Fibroblast of mammary gland (primary cell): Measurements from ENCODE around the gene ERICH3.

Source experiments
- DNase-seq: peaks from one replicate; pipeline ENCODE4 v3.0.0-alpha.2; 2010; ENCODE audit warnings: low read depth
- H3K4me3 ChIP-seq: 2 replicates; pipeline ENCODE4 v1.5.1; 2011; ENCODE audit warnings: low read depth, mild to moderate bottlenecking, low read length, moderate library complexity; ENCODE audit not compliant: control insufficient read depth
- TF ChIP-seq, protein P1 (sequence below): conservative IDR thresholded peaks from 2 replicates; pipeline ENCODE4 v1.5.1; 2011; ENCODE audit warnings: low read depth, low read length, inconsistent platforms; ENCODE audit not compliant: control insufficient read depth, insufficient read depth

The ERICH3 gene

DNA sequence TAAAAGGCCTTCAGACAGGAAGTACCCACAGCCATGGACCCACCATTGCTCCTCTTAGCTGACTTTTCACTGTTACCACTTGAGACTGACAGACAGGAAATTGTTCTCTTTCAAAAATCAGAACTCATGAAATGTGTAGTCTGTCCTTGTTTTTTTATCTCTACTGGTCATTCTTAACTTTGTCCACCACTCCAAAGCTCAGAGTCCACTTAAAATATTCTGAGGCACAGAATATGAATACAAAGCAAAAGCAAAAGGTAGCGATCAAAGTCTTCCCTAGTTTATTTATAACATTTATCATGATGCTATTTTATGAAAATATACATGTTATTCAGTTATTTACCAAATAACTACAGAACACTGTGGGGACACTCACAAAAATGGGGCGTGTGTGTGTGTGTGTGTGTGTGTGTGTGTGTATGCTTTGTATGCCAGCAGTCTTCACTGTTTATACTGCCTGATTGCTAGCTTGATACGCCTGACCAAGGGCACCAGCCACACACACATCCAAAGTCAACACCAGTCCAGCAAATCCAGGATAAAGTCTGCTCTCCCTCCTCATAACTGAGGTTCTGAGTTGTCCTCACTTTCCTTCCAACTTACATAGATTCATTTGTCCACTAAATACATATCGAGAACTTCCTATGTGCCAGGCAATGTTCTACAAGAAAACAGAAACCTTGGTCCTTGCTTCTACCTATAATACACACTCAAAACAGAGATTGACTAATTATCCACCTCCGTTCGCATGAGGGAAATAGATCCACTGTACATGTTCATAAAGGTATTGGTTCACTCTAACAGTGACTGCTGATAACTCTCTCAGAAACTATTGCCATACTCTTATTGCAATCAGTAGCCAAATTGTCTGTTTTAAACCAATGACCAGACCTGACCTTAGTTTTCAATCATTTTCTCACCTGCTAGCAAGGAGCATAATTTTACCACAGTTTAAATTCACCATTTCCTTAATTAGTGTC, 79.4 kb downstream of the ERICH3 start:
- no peak for DNase-seq
- H3K4me3 ChIP-seq: no peak overlapping the region
- TF ChIP-seq, protein P1, sequence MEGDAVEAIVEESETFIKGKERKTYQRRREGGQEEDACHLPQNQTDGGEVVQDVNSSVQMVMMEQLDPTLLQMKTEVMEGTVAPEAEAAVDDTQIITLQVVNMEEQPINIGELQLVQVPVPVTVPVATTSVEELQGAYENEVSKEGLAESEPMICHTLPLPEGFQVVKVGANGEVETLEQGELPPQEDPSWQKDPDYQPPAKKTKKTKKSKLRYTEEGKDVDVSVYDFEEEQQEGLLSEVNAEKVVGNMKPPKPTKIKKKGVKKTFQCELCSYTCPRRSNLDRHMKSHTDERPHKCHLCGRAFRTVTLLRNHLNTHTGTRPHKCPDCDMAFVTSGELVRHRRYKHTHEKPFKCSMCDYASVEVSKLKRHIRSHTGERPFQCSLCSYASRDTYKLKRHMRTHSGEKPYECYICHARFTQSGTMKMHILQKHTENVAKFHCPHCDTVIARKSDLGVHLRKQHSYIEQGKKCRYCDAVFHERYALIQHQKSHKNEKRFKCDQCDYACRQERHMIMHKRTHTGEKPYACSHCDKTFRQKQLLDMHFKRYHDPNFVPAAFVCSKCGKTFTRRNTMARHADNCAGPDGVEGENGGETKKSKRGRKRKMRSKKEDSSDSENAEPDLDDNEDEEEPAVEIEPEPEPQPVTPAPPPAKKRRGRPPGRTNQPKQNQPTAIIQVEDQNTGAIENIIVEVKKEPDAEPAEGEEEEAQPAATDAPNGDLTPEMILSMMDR: no peak

DNA sequence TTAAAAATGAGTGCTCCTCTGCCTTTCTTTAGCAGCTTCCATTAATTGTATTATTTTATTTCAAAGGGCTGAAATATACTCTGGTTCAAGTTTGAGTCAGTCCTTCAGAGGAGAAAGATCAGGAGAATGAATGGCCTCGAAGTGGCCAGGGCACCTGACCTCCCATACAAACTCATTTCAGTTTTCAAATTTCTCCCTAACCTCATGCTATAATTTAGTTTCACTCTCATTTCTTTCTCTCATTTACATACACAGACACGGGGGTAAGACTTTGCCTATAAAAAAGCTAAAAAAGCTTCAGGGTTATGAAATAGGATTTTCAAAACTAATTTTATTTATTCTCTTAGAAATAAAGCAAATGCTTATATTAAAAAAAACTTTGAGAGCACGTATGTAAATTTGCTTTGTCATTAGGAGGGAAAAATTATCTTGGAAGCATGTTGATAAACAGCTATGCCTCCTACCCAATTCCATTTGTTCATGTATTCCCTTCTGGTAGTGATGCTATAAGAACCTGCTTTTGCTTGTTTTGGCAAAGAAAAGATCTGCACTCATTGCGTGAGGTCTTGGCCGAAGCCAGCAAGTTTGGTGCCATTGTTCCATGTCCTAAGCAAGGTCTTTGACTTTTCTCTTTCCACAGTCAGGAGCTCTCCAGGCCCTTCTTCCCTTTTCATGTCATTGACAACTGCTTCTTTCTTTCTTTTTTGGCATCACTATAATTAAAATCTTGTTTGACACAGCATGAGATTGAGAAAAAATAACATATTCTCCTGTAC, 80.8 kb downstream of the ERICH3 start:
- TF ChIP-seq, protein P1: no peak
- no peak for DNase-seq
- H3K4me3 ChIP-seq: no peak overlapping the region

DNA sequence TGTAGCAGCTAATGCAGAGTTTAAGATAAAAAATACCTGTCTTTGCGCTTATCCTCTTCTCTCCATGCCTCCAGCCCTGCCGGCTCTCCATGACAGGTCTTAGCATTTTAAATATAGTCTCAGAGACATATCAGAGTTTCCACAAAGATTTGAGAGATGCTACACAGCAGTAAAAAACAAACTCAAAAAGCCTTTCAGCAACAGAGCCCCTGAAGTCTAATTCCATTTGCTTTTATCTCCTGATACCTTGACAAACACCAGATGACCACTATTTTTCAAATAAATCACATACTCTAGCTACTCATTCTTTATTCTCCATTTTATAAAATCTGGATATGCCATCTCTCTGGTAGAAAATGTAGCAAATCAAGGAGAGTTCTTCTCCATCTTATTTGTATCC, 81.6 kb downstream of the ERICH3 start:
- no peak for DNase-seq
- H3K4me3 ChIP-seq: no peak overlapping the region
- TF ChIP-seq, protein P1: no peak

DNA sequence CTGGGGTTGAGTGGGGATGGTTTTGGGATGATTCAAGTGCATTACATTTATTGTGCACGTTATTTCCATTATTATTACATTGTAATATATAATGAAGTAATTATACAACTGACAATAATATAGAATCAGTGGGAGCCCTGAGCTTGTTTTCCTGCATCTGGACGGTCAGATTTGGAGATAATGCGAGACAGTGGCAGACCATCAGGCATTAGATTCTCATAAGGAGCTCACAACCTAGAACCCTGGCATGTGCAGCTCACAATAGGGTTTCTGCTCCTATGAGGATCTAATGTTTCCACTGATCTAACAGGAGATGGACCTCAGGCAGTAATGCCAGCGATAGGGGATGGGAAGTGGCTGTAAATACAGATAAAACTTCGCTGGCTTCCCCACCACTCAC, 83.3 kb downstream of the ERICH3 start:
- TF ChIP-seq, protein P1: no peak
- no peak for DNase-seq
- H3K4me3 ChIP-seq: no peak overlapping the region

DNA sequence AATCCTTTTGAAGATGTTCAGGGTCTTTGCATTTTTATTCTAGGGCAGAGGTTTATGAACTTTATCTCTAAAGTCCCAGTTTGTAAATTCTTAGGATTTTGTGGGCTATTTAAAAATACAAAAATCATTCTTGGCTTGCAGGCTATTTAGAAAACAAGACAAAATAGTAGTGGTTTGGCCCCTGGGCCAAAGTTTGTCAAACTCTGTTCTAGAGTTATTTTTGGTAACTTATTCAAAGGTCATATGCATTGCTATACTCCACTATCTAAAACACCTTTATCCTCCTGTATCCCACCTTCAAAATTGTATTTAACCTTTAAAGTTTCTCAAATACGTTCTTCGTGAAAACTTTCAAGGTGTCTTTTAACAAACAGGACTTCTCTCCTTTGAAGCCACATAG, 85.7 kb downstream of the ERICH3 start:
- TF ChIP-seq, protein P1: no peak
- no peak overlapping the region for H3K4me3 ChIP-seq
- DNase-seq: no peak

DNA sequence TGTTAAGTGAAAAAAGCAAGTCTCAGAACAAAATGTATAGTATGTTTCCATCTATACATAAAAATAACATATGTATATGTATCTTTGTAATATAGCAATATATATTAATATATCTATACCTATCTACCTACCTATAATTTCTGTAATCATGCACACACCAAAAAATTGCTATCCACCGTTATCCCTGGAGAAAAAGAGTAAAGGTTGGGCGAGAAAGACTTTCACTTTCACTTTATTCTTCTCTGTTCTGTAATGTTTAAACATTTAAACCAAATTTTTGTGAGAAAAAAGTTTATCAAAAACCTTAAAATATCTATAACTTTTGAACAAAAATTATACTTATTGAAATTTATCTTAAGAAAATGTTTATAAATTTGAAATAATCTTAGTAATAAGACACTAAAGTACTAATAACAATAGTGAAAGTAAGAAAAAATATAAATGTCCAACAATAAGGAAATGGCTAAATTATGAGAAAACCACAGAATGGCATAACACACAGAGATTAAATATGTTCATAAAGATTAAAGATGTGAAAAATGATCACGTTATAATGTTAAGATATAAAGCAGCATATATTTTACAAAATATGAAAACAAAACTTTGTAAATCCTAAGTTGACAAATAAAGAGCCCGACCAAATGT, 87.2 kb downstream of the ERICH3 start:
- H3K4me3 ChIP-seq: no peak overlapping the region
- TF ChIP-seq, protein P1: no peak
- no peak for DNase-seq
